HepG2 (cell line): Measurements from ENCODE around the gene VDR. TPM values are rescaled to one million over a fixed set of nuclear protein-coding genes. Genes with fewer than 3 reads are reported as not detected.

Experiments used
- BATF2 ChIP-seq: sonication (generic); formaldehyde crosslinking; IDR thresholded peaks from 2 replicates; pipeline ENCODE4 v1.8.0; 2022; ENCODE audit warnings: mild to moderate bottlenecking, missing genetic modification reagents, moderate library complexity
- BHLHE40 ChIP-seq: IDR thresholded peaks from 2 replicates; pipeline ENCODE4 v1.6.1; 2011; ENCODE audit warnings: low read length, improper control_type of control experiment
- PPARG ChIP-seq: conservative IDR thresholded peaks from 2 replicates; pipeline ENCODE4 v1.6.1; 2016; ENCODE audit warnings: missing biosample characterization, missing genetic modification reagents
- RXRB ChIP-seq: IDR thresholded peaks from 2 replicates; pipeline ENCODE4 v1.6.1; 2016; ENCODE audit warnings: borderline replicate concordance, missing genetic modification reagents, missing compliant biosample characterization
- SP1 ChIP-seq, 2 experiments: fragments of 450-650 bp in 1 of 2; sonication (generic) in 1 of 2; formaldehyde crosslinking in 1 of 2; IDR thresholded peaks; 2 replicates each; pipeline versions ENCODE4 v1.4.0 to v1.6.1; 2016 to 2020; ENCODE audit warnings: missing genetic modification reagents in 1 of 2
- SRF ChIP-seq: IDR thresholded peaks from 2 replicates; pipeline ENCODE4 v1.6.1; 2011; ENCODE audit warnings: mild to moderate bottlenecking, low read depth, low read length, moderate library complexity
- YEATS4 ChIP-seq: sonication (generic); formaldehyde crosslinking; IDR thresholded peaks from 2 replicates; pipeline ENCODE4 v1.4.0; 2020; ENCODE audit warnings: missing genetic modification reagents, borderline replicate concordance
- ZFP90 ChIP-seq: sonication (generic); formaldehyde crosslinking; IDR thresholded peaks from 2 replicates; pipeline ENCODE4 v1.8.0; 2022; ENCODE audit warnings: missing genetic modification reagents, mild to moderate bottlenecking, inconsistent platforms, borderline replicate concordance
- ZNF674 ChIP-seq: sonication (generic); formaldehyde crosslinking; IDR thresholded peaks from 2 replicates; pipeline ENCODE4 v1.5.0; 2020; ENCODE audit warnings: low read depth, mild to moderate bottlenecking, missing genetic modification reagents
- ZNF687 ChIP-seq: sonication (generic); formaldehyde crosslinking; IDR thresholded peaks from 2 replicates; pipeline ENCODE4 v1.5.1; 2020; ENCODE audit warnings: mild to moderate bottlenecking, missing genetic modification reagents, moderate library complexity
- ZNF691 ChIP-seq: sonication (generic); formaldehyde crosslinking; IDR thresholded peaks from 2 replicates; pipeline ENCODE4 v1.4.0; 2020; ENCODE audit warnings: missing genetic modification reagents, low read depth, mild to moderate bottlenecking, borderline replicate concordance
- ZNF781 ChIP-seq: sonication (generic); formaldehyde crosslinking; IDR thresholded peaks from 2 replicates; pipeline ENCODE4 v1.5.1; 2020; ENCODE audit warnings: borderline replicate concordance, mild to moderate bottlenecking, missing genetic modification reagents; ENCODE audit errors: not compliant biosample characterization
- ZSCAN12 ChIP-seq: sonication (generic); formaldehyde crosslinking; IDR thresholded peaks from 2 replicates; pipeline ENCODE4 v1.9.0; 2021; ENCODE audit warnings: mild to moderate bottlenecking, missing genetic modification reagents
- polyA plus RNA-seq, 8 experiments: library from polyadenylated mRNA; depleted of rRNA in 3 of 8; stranded (reverse) in 7 of 8; unstranded in 1 of 8; fragments of >200 nt; fragmentation: Illumina TruSeq in 4 of 8; extraction: Trizol in 4 of 8; gene quantifications; 2 replicates each; pipeline versions ENCODE4 v1.2.1 to v1.2.3, GENCODE V29; 2011 to 2016; ENCODE audit warnings: low read depth in 4 of 8, missing spikeins in 1 of 8, mixed read lengths in 1 of 8; ENCODE audit not compliant: insufficient read depth in 1 of 8
- total RNA-seq, 5 experiments: library from RNA; depleted of rRNA; stranded (reverse); fragments of >200 nt; fragmentation: Illumina TruSeq; extraction: Trizol; gene quantifications; 2 replicates each; pipeline ENCODE4 v1.2.3, GENCODE V29; 2016; ENCODE audit warnings: low read depth in 1 of 5
- TF ChIP-seq, protein P1 (sequence below): sonication (generic); formaldehyde crosslinking; IDR thresholded peaks from 2 replicates; pipeline ENCODE4 v1.4.0; 2020; ENCODE audit warnings: mild to moderate bottlenecking, missing genetic modification reagents

VDR gene
- total and polyA plus RNA-seq, 2 of the 13 experiments (the other 11 are each of a cell fraction or from before 2014, with no cell fraction given) = 0.08 to 0.33 TPM

DNA sequence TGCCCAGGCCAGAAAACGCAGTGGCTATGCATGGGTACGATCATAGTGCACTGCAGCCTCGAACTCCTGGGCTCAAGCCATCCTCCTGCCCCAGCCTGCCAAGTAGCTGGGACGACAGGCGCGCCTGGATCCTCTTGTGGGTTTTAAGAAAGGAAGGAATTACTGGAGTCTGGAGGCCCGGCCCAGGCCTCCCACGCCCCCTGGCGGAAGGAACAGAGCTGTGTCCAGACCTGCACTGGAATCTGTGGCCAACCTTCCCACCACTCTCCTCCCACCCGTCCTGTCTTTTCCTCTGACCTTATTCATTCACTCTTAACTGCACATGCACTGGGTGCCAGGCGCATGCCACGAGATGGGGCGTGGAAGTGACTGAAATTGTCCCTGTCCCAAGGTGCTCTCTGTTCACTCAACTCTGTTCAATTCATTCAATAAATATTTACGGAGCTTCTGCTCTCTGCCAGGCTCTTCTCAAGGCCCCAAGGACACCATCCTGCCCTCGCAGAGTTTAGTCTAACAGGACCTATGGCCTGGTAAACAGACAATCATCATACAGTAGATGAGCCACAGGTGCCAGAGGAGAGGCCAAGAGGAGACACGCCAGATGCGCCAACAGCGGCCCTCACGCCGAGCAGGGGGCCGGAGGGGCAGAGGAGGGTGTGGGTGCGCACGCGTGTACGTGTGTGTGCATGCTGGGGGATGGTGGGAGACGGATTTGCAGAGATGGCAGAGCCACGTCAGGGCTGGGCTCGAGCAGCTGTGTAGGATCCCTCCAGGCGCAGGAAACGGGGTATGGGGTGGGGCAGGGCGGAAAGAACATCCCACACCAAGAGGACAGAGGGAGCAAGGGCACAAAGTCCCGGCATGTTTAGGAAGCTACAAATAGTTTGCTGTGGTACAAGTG is 44.9 kb upstream of the VDR start (continued):
- TF ChIP-seq ZNF687 (CRISPR knock-in tag) = peak; percentile 83
- peak; percentile 51; the same call in 1 of the 2 replicates for TF ChIP-seq RXRB
- TF ChIP-seq BATF2 (CRISPR knock-in tag) = no peak
- 0 out of 2 replicates have a peak, but pooled peaks have one; percentile 52 for TF ChIP-seq YEATS4
- TF ChIP-seq ZNF674 (CRISPR knock-in tag) = no peak
- peak; percentile 70; the same call in 1 of the 2 replicates for TF ChIP-seq PPARG (CRISPR knock-in tag)
- TF ChIP-seq ZSCAN12 = no peak
- no peak for TF ChIP-seq SRF
- peak; percentile 31; the same call in 1 of the 2 replicates for TF ChIP-seq BHLHE40
- no peak for TF ChIP-seq ZNF691 (CRISPR knock-in tag)
- peak; percentile 25 for TF ChIP-seq ZNF781 (CRISPR knock-in tag)
- no peak for TF ChIP-seq ZFP90
- no peak for TF ChIP-seq SP1 (IDR thresholded peaks at IDR 0.05)
- peak; percentile 18; the same call in 1 of the 2 replicates for TF ChIP-seq SP1 (CRISPR knock-in tag; IDR thresholded peaks at IDR 0.05)
- TF ChIP-seq, protein P1, sequence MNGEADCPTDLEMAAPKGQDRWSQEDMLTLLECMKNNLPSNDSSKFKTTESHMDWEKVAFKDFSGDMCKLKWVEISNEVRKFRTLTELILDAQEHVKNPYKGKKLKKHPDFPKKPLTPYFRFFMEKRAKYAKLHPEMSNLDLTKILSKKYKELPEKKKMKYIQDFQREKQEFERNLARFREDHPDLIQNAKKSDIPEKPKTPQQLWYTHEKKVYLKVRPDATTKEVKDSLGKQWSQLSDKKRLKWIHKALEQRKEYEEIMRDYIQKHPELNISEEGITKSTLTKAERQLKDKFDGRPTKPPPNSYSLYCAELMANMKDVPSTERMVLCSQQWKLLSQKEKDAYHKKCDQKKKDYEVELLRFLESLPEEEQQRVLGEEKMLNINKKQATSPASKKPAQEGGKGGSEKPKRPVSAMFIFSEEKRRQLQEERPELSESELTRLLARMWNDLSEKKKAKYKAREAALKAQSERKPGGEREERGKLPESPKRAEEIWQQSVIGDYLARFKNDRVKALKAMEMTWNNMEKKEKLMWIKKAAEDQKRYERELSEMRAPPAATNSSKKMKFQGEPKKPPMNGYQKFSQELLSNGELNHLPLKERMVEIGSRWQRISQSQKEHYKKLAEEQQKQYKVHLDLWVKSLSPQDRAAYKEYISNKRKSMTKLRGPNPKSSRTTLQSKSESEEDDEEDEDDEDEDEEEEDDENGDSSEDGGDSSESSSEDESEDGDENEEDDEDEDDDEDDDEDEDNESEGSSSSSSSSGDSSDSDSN (CRISPR knock-in tag) = peak; percentile 44; the same call in 1 of the 2 replicates
